Activated naive CD8-positive, alpha-beta T cell treated with anti-CD3 and anti-CD28 coated beads, Interleukin-2, amount 10 ng/mL, durations not matched to agents 7 days and 5 days (primary cell): ENCODE measurements around the gene SH3BP4. TPM values are rescaled to one million over a fixed set of nuclear protein-coding genes. Genes with fewer than 3 reads are reported as not detected.

Experiments
- ATAC-seq: fragments of 150-1000 bp; cut with Tn5 transposase; one replicate; pipeline ENCODE4 v1.10.0; 2021; ENCODE audit warnings: low read depth, moderate library complexity
- POLR2A ChIA-PET: fragments of 350-600 bp; sonication (Branson Sonifier 250); formaldehyde crosslinking; loops from one replicate; lab custom pipeline; 2021; ENCODE audit warnings: antibody characterized with exemption; lab: Charles Lee
- DNase-seq: peaks from one replicate; pipeline ENCODE4 v3.0.0; 2021
- H3K27ac Mint-ChIP-seq: one replicate; pipeline ENCODE4 v1.8.0; 2022; ENCODE audit warnings: mild to moderate bottlenecking, mixed read lengths
- H3K27me3 Mint-ChIP-seq: one replicate; pipeline ENCODE4 v1.8.0; 2022; ENCODE audit warnings: mild to moderate bottlenecking, moderate library complexity, mixed read lengths
- H3K36me3 Mint-ChIP-seq: one replicate; pipeline ENCODE4 v1.8.0; 2021; ENCODE audit warnings: mild to moderate bottlenecking, mixed read lengths
- H3K4me1 Mint-ChIP-seq: one replicate; pipeline ENCODE4 v1.8.0; 2021; ENCODE audit warnings: mixed read lengths
- H3K4me3 Mint-ChIP-seq: one replicate; pipeline ENCODE4 v1.8.0; 2022; ENCODE audit warnings: mild to moderate bottlenecking, moderate library complexity, mixed read lengths
- H3K9me3 Mint-ChIP-seq: one replicate; pipeline ENCODE4 v1.8.0; 2021; ENCODE audit warnings: mixed read lengths
- total RNA-seq, 2 experiments: library from RNA; stranded (reverse); gene quantifications; one replicate each; pipeline ENCODE4 v1.2.3, GENCODE V29; 2021

Gene SH3BP4
- total RNA-seq, 2 experiments from 2014 or later, result 0.17 TPM; not detected in 1

DNA sequence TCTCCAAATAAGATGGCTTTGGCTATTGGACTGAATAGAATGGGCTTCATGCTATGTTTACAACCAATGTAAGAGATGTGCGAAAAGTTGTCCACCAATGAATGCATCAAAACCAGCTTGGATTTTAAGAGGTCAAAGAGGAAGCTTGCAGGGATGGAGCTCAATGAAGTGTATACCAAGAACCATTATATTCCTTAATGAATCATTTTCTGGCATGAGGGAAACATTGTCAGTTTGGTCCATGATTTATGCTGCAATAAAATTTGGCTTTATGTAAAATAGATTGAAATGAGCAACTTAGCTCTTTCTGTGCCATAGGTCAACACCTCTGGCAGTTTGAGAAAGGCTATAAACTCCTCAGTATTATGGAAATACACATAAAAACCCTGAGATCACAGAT, 107.3 kb downstream of the SH3BP4 start:
- POLR2A ChIA-PET, result no interaction called here
- Mint-ChIP-seq H3K4me1 (no peaks in the 10 kb centered on the region), H3K27ac (no peak overlapping the region), H3K36me3 (no peaks in the 10 kb centered on the region), H3K4me3 (no peak overlapping the region), H3K9me3 (no peaks in the 10 kb centered on the region), H3K27me3 (peaks cover 2% of the 10 kb centered on the region)
- no peak for ATAC-seq
- no peak for DNase-seq

- POLR2A ChIA-PET, result no interaction called here
- Mint-ChIP-seq H3K36me3 (no peaks in the 10 kb centered on the region), H3K4me1 (no peaks in the 10 kb centered on the region), H3K27me3 (peaks cover 2% of the 10 kb centered on the region), H3K4me3 (no peak overlapping the region), H3K9me3 (no peaks in the 10 kb centered on the region), H3K27ac (no peak overlapping the region)
- DNase-seq (no peak), ATAC-seq (no peak)
Observed at GRCh38 chr2:235061656-235062055, 109.8 kb downstream of the SH3BP4 start.

DNA sequence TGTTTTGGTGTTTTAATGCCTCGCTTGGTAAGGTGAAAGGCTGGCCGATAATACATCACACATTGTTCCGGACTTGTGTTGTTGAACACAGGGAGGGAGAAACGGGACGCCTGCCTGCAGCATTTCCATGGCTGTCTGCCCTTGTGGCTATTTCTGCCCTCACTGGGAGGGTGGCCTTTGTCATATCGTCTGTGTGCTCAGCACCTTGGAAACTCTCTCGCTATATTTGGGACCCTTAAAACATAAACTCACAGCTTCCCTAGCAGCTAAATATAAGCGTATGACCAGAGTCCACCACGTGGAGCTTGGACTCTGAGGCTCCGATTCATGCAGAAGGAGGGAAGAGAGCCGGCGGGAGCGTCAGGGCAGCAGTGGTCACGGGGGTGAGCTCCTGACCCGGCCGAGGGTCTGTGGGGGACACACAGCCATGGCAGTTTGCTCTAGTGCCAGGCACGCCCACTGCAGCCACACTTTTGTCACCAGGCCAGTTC, 111.7 kb downstream of the SH3BP4 start:
- no peak for ATAC-seq
- H3K4me3 Mint-ChIP-seq, result no peak overlapping the region
- POLR2A ChIA-PET, result no interaction called here
- H3K36me3 Mint-ChIP-seq, result no peaks in the 10 kb centered on the region
- no peaks in the 10 kb centered on the region for H3K4me1 Mint-ChIP-seq
- peaks cover 2% of the 10 kb centered on the region for H3K27me3 Mint-ChIP-seq
- DNase-seq, result no peak
- no peak overlapping the region for H3K27ac Mint-ChIP-seq
- H3K9me3 Mint-ChIP-seq, result no peaks in the 10 kb centered on the region

DNA sequence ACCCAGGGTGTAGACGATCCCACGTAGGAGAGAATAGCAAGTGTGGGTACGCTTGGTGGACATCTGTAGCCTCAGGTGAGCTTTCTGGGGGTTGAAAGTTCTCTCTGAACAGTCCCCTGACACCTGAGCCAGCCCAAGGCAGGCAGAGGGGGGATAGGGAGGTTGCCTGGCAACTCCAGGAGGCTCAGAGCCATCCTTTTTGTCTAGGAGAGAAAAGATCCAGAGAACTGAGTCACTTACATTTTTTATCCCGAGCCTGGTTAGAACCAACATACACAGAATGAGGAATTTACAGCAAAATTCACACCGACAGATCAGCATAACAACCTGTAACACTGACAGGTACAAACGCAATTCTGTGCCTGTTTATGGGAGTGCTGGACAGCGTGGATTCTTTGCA, 113.2 kb downstream of the SH3BP4 start:
- H3K4me3 Mint-ChIP-seq, result no peak overlapping the region
- no peak for DNase-seq
- H3K4me1 Mint-ChIP-seq, result no peaks in the 10 kb centered on the region
- peaks cover 5% of the 10 kb centered on the region for H3K27me3 Mint-ChIP-seq
- no peak overlapping the region for H3K27ac Mint-ChIP-seq
- no peak for ATAC-seq
- no peaks in the 10 kb centered on the region for H3K9me3 Mint-ChIP-seq
- H3K36me3 Mint-ChIP-seq, result no peaks in the 10 kb centered on the region
- POLR2A ChIA-PET, result no interaction called here

- Mint-ChIP-seq H3K36me3 (no peaks in the 10 kb centered on the region), H3K4me3 (no peak overlapping the region), H3K27me3 (peaks cover 7% of the 10 kb centered on the region), H3K4me1 (no peaks in the 10 kb centered on the region), H3K9me3 (no peaks in the 10 kb centered on the region), H3K27ac (no peak overlapping the region)
- no peak for ATAC-seq
- DNase-seq, result no peak
- POLR2A ChIA-PET, result no interaction called here
Observed at GRCh38 chr2:235066490-235066889, 114.7 kb downstream of the SH3BP4 start.

DNA sequence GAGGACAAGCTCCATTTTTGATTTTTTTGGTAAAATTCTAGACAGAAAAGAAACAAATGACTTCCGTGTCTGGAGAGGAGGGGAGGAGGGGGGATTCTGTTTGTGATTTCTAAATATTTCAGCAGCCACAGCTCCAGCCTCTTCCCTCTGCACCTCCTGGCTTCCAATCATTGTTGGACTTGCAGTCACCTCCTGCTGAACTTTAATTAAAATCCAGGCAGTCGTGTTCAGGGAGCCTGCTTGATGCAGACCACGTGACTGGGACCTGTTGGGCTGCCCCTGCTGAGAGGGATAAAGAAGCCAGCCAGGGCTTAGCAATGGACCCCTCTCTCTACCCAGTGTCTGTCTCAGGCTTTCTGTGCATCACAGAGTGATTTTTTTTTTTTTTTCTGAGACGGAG, 115.1 kb downstream of the SH3BP4 start:
- Mint-ChIP-seq H3K36me3 (no peaks in the 10 kb centered on the region), H3K27ac (no peak overlapping the region), H3K4me3 (no peak overlapping the region), H3K4me1 (no peaks in the 10 kb centered on the region), H3K9me3 (no peaks in the 10 kb centered on the region), H3K27me3 (peaks cover 7% of the 10 kb centered on the region)
- ATAC-seq, result no peak
- POLR2A ChIA-PET, result no interaction called here
- DNase-seq, result no peak

DNA sequence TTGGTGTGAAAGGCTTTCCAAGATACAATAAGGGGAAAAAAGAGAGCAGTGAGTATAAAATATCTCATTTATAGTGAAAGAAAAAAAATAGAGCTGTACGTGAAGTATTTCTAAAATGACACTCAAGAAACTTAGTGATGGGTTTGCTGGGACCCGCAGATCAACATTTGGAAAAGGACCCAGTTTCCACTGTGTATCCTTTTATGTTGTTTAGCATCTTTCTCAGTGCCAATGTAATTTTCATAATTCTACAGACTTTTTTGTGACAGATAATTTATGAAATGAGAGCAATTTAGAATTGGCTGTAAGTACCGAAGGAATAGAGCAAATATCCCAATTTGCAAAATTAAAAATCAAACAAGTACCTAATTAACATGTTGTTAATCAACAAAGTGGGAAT, 116.9 kb downstream of the SH3BP4 start:
- H3K27ac Mint-ChIP-seq, result no peak overlapping the region
- no peaks in the 10 kb centered on the region for H3K4me1 Mint-ChIP-seq
- H3K4me3 Mint-ChIP-seq, result no peak overlapping the region
- H3K9me3 Mint-ChIP-seq, result no peaks in the 10 kb centered on the region
- ATAC-seq, result no peak
- H3K36me3 Mint-ChIP-seq, result no peaks in the 10 kb centered on the region
- POLR2A ChIA-PET, result no interaction called here
- peaks cover 7% of the 10 kb centered on the region for H3K27me3 Mint-ChIP-seq
- DNase-seq, result no peak

DNA sequence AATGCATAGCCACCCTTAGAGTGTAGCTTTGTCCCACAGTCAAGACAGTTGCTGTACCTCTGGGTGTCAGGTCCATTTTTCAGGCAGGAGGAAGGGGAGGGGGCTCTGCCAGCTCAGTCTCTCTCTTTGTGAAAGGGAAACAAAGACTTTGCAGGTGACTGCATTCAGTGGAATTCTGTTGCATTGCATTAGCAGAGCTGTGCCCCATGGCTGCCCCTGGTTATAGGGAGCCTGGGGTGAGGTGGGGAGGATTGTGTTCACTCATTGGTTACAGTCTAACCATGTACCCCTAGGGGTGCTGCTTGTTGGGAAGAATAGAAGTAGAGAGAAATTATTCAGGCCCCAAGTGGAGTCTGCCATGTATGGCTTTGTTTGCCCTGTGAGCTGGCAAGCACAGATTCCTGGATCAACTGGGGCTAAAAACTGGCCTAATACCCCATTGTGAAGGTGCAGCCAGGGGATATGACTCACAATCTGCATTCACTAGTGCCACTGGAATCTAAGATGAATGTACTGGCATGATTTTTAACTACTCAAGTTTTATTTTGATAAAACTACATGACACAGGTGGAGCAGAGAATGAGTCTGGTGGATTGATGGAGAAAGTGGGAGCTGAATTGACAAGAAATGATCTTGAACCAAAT, 118.4 kb downstream of the SH3BP4 start:
- no peak overlapping the region for H3K27ac Mint-ChIP-seq
- no peaks in the 10 kb centered on the region for H3K36me3 Mint-ChIP-seq
- DNase-seq, result no peak
- no peak overlapping the region for H3K4me3 Mint-ChIP-seq
- H3K4me1 Mint-ChIP-seq, result no peaks in the 10 kb centered on the region
- H3K9me3 Mint-ChIP-seq, result no peaks in the 10 kb centered on the region
- POLR2A ChIA-PET, result no interaction called here
- H3K27me3 Mint-ChIP-seq, result peaks cover 7% of the 10 kb centered on the region
- no peak for ATAC-seq

DNA sequence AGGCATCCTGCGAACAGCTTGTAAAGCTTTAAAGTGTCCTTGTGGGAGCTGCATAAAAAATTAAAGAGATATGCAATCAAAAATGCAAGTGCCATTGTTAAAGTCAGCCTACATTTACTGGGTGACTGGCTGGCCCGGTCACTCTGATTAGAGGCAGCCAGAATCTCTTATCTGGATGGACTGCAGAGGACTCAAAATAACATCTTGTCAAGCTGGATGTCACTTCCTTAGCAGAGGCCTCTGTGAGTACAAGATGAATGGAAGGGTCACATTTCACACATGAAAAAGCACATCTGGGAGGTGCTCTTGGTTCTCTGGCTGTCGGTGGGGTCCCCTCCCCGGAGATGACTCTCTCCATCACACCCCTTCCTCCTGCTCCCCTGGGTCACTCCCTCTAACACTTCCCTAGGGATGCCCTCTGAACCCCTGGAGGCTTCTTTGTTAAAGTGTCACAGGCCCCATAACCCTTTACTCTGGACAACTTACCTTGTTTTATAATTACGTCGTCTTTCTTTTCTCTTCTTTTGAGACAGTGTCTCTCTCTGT, 122.1 kb downstream of the SH3BP4 start:
- H3K27me3 Mint-ChIP-seq, result peaks cover 1% of the 10 kb centered on the region
- H3K4me1 Mint-ChIP-seq, result no peaks in the 10 kb centered on the region
- H3K9me3 Mint-ChIP-seq, result no peaks in the 10 kb centered on the region
- DNase-seq, result no peak
- no peak overlapping the region for H3K4me3 Mint-ChIP-seq
- no peaks in the 10 kb centered on the region for H3K36me3 Mint-ChIP-seq
- no peak overlapping the region for H3K27ac Mint-ChIP-seq
- no peak for ATAC-seq
- POLR2A ChIA-PET, result no interaction called here

DNA sequence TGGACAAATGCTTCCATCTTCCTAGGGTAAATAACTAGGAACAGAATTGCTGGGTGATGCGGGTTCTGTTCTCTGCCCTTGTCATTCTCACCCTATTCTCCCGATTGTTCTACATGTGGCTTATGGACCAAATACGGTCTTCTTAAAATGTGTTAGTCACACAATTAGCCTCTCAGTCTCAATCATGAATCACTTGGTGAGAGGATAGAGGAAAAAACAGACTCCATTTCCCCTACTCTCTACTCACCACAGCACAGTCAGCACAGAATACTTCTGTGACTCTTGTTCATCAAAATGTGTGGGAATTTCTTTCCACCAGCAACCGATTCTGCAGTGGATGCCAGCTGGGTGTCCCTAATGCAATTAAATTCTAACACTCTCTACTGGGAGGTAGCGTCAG, 125.2 kb downstream of the SH3BP4 start:
- DNase-seq, result no peak
- no peaks in the 10 kb centered on the region for H3K4me1 Mint-ChIP-seq
- no peaks in the 10 kb centered on the region for H3K27me3 Mint-ChIP-seq
- ATAC-seq, result no peak
- POLR2A ChIA-PET, result no interaction called here
- no peaks in the 10 kb centered on the region for H3K36me3 Mint-ChIP-seq
- no peak overlapping the region for H3K27ac Mint-ChIP-seq
- no peaks in the 10 kb centered on the region for H3K9me3 Mint-ChIP-seq
- no peak overlapping the region for H3K4me3 Mint-ChIP-seq

DNA sequence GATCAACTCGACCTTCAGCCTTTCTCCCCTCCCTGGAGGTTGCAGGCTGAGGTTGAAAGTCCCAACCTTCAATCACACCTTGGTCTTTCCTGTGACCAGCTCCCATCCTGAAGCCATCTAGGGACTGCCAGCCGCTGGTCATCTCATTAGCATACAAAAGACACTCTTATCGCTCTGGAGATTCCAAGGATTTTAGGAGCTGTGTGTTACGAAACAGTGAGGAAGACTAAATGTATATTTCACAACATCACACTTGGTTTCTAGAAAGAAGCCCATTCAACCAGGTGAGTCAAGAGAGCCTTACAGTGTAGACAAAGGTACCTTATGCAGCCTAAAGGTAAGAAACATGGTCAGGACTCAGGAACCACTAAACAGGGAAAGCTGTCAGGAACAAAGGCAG, 126.4 kb downstream of the SH3BP4 start:
- no peaks in the 10 kb centered on the region for H3K27me3 Mint-ChIP-seq
- POLR2A ChIA-PET, result no interaction called here
- no peak for DNase-seq
- no peaks in the 10 kb centered on the region for H3K36me3 Mint-ChIP-seq
- no peak overlapping the region for H3K4me3 Mint-ChIP-seq
- no peaks in the 10 kb centered on the region for H3K4me1 Mint-ChIP-seq
- ATAC-seq, result no peak
- H3K27ac Mint-ChIP-seq, result no peak overlapping the region
- H3K9me3 Mint-ChIP-seq, result no peaks in the 10 kb centered on the region

DNA sequence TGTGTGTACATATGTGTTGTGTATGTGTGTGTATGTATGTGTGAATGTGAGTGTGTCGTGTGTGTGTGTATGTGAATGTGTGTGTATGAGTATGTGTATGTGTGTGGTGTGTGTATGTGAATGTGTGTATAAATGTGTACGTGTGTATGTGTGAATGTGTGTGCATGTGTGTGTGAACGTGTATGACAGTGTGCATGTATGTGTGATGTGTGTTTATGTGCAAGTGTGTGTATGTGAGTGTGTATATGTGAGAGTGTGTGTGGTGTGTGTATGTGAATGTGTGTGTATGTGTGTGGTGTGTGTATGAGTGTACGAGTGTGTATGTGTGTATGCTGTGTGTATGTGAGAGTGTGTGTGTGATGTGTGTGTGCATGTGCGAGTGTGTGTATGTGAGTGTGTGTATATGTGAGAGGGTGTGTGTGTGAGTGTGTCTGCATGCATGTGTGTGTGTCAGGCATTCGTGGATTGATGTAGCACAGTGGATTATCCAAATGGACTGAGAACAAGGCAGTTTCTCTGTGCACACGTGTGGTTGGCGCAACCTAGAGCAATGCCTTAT, 127.2 kb downstream of the SH3BP4 start:
- ATAC-seq, result no peak

GRCh38 chr2:235080101-235080500, 128.3 kb downstream of the SH3BP4 start:
- Mint-ChIP-seq H3K4me3 (no peak overlapping the region), H3K4me1 (no peaks in the 10 kb centered on the region), H3K9me3 (peaks cover under 1% of the 10 kb centered on the region), H3K27ac (no peak overlapping the region), H3K27me3 (no peaks in the 10 kb centered on the region), H3K36me3 (no peaks in the 10 kb centered on the region)
- POLR2A ChIA-PET, result no interaction called here
- DNase-seq (no peak), ATAC-seq (no peak)

More for the DNA sequence above, 127.2 kb downstream of the SH3BP4 start:
- Mint-ChIP-seq H3K27ac (no peak overlapping the region), H3K9me3 (no peaks in the 10 kb centered on the region), H3K4me1 (no peaks in the 10 kb centered on the region), H3K27me3 (no peaks in the 10 kb centered on the region), H3K36me3 (no peaks in the 10 kb centered on the region), H3K4me3 (no peak overlapping the region)
- DNase-seq, result no peak
- POLR2A ChIA-PET, result no interaction called here

- no peaks in the 10 kb centered on the region for H3K27me3 Mint-ChIP-seq
- H3K4me3 Mint-ChIP-seq, result no peak overlapping the region
- peaks cover 1% of the 10 kb centered on the region for H3K9me3 Mint-ChIP-seq
- no peak for ATAC-seq
- POLR2A ChIA-PET, result no interaction called here
- H3K4me1 Mint-ChIP-seq, result no peaks in the 10 kb centered on the region
- no peak overlapping the region for H3K27ac Mint-ChIP-seq
- DNase-seq, result no peak
- no peaks in the 10 kb centered on the region for H3K36me3 Mint-ChIP-seq
Observed at GRCh38 chr2:235082578-235083338, 130.9 kb downstream of the SH3BP4 start.
